HG03439 (cell line): ENCODE data around the gene DNAJC3.
A peak's percentile ranks its signal among the peaks of the same experiment; 100 is the strongest.
"Not testable (repeated sequence)": the region's sequence is repeated elsewhere in the genome, so short reads cannot be mapped to it uniquely, and the experiment has no call there.

Source experiments
- ATAC-seq: cut with Tn5 transposase; IDR thresholded peaks from one replicate; pipeline ENCODE4 v1.9.1; 2021; ENCODE audit warnings: mild to moderate bottlenecking, moderate library complexity; ENCODE audit not compliant: unreplicated experiment

Gene DNAJC3

DNA sequence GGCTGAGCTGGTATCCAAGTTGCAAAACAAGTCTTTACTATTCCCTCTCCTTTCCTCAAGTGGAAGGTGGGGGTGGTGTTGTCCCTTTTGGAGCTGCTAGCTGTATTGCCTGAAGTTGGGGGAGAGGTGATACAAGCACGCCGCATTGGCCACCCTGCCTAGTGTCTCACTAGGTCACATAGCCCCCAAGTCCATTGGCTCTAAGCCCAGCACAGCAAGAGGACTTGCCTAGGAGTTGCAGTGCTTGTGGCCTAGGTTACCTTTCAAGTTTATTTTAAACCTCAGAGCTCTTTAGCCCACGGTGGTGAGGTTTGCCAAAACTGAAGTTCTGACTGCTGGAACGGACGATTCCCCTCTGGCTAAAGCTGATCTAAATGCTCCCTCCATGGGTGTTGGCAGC is 5.3 kb upstream of the DNAJC3 start:
- no peak for ATAC-seq

DNA sequence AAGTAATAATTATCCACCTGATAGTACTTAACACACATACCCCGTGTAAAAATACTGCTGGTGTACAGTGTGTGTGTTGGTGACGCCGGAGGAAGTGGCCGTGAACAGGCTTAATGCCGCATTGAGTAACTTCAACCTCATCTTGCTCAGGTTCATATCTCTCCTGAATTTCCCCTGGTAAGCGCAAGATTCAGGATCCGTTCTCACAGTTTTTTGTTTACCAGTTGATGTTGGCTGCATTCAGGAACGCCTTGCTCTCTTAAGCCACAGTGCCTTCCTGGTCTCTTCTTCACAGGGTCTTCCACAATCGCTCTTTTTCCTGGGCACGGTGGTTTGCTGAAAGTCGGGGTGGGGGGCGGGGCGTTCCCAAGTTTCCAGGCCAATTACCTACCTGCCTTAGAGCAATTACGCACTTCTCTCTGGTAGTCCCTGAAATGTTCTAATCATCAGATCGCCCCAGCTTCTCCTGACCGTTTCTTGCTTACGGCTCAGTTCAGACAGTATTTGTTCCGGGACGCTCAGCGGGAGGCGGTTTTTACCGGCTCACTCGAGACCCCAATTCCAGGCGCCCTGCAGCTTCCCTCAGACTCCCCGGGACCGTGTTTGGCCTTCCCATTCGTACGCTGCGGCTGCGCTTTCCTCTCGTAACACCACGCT is 706 bp upstream of the DNAJC3 start:
- peak; percentile 12 for ATAC-seq

DNA sequence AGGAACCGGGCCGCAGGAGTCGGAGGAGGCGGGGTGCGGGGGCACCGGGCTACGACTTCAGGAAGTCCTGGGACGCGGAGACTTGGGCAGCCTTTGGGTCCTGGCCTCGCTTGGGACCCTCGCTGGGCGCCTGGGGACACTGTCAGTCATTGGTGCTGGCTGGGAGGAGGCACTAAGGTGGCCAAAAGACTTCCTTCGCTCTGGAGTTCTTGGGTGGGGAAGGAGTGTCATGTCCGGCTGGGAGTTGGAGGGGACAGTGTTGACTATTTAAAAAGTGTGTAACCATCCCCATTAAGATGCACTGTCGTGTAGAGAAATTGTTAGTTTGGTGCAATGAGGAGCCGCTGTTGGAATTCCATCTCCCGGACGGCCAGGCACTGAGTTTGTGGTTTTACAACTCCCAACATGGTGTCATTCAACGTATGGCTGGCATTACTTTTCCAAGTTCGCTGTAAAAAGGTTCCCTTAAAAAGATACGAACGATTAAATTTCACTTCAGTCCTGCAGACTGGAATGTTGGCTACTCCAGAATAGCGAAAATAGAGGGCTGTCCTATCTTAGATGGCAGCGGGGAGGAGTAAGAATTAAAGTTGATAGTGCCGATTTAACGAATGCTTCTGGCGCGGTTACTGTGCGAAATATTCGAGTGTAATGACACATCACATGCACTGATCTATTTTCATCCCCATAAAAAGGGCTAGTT is 776 bp downstream of the DNAJC3 start:
- no peak for ATAC-seq

DNA sequence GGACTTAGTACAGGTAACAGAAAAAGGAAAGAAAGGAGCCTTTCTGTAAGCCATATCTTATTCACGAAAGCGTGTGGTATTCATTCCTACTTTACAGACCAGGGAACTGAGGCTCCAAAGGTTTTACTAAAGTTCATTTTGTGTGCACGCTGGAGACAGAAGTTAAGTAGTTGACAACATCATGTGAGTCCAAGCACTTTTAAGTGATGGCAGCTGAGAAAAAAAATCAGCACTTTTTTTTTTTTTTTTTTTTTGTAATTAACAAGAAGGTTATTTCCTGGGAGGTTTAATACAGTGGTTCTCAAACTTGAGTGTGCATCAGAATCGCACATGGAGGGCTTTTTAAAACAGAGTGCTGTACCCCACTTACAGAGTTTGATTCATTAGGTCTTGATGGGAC is 2.0 kb downstream of the DNAJC3 start:
- ATAC-seq: no peak

DNA sequence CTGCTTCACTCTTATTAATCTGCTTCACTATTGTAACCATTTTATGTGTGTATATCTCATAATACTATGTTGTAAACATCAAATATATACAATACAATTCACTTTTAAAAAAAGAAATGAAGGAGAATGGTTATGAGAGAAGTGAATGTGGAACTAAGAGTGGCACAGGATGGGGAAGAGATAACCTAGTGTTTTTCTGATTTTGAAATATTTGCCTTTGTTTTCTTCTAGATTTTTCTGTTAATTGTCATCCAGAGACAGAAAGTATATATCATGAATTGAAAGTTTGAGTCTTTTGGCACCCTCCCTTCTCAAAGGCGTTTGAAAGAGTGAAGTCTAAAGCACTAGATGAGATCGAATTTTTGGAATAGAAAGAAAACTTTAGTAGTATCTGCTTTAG is 2.8 kb downstream of the DNAJC3 start:
- no peak for ATAC-seq

DNA sequence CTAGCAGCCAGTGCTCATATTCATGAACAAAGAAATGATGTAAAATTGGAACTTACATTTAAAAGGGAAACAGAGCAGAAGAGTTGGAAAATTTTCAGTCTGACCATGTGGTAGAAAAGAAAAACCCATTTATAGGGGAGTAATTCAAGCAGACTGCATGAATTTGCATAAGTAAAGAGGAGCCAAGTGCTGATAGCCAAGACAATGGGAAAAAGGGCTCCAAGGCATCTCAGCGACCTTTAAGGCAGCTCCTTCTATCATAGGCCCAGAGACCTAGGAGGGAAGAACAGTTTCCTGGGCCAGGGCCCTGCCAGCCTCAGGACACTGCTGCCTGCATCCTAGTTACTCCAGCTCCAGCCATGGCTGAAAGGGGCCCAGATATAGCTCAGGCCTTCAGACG is 7.5 kb downstream of the DNAJC3 start:
- no peak for ATAC-seq

DNA sequence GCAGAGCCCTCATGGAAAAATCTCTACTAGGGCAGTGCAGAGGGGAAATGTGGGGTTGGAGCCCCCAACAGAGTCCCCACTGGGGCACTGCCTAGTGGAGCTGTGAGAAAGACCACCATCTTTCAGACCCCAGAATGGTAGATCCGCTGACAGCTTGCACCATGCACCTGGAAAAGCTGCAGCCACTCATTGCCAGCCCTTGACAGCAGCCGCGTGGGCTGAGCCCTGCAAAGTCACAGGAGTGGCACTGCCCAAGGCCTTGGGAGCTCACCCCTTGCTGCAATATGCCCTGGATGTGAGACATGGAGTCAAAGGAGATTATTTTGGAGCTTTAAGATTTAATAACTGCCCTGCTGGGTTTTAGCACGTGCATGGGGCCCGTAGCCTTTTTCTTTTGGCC is 8.0 kb downstream of the DNAJC3 start:
- ATAC-seq: not testable (repeated sequence)

DNA sequence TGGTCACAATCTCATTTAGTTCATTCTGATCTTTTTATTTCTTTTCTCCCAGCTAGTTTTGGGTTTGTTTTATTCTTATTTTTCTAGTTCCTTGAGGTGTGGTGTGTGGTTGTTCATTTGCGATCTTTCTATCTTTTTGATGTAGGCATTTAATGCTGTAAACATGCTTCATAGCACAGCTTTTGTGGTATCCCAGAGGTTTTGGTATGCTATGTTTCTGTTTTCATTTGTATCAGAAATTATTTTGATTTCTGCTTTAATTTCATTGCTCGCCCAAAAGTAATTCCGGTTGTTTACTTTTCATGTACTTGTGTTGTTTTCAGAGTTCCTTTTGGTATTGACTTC is 12.6 kb downstream of the DNAJC3 start:
- ATAC-seq: no peak

DNA sequence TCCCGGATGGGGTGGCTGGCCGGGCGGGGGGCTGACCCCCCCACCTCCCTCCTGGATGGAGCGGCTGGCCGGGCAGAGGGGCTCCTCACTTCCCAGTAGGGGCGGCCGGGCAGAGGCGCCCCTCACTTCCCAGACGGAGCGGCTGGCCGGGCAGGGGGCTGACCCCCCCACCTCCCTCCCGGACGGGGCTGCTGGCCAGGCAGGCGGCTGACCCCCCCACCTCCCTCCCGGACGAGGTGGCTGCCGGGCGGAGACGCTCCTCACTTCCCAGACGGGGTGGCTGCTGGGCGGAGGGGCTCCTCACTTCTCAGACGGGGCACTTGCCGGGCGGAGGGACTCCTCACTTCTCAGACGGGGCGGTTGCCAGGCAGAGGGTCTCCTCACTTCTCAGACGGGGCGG is 14.0 kb downstream of the DNAJC3 start:
- not testable (repeated sequence) for ATAC-seq

DNA sequence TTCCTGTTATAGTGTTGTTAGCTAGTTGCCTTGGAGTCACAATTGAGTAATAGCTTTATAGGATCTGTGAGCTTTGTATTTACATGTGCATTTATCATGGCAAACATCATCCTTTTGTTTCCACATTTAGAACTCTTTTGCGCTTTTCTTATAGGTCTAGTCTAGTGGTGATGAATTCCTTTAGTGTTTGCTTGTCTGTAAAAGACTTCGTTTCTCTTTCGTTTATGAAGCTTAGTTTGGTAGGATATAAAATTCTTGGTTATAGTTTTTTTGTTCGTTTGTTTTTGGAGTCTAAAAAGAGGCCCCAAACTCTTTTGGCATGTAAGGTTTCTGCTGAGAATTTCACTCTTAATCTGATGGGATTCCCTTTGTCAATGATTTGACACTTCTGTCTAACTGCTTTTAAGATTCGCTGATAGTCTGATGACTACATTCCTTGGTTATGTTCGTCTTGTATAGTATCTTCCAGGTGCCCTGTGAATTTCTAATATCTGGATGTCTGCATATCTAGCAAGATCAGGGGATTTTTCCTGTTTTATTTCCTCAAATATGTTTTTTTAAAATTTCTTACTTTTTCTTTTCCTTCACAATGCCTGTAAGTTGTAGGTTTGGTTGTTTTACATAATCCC is 20.2 kb downstream of the DNAJC3 start:
- ATAC-seq: no peak

DNA sequence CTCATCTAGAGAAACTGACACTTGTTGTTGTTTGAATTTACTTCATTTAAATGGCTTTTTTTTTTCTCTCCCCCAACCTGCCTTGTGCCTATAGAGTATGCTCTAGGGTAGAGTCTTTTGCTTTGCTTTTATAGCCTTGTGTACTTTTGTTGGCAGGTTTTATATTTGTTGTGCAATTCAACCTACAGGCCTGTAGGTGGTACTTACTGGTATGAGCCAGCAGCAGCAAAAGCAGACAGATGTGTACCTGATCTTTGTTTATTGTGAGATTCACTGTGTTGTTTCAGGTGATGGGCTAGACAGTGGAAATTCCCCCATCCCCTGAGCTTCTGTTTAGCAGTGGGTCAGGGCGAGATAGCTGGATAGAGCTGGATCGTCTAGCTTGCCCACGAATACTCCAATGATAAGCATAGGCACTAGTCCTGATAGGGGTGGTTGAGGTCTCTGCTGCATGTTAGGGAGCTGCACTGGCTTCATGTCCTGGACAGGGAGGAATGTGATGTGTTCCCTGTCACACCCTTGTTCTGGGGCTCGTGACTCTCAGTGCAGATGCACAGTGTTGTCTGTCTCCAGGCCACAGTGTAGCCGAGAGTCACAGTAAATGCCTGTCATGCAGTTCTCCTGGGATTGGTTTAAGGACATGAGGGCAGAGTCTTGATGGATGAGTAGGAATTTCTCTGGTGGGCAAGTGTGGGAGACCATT is 21.3 kb downstream of the DNAJC3 start:
- ATAC-seq: no peak

DNA sequence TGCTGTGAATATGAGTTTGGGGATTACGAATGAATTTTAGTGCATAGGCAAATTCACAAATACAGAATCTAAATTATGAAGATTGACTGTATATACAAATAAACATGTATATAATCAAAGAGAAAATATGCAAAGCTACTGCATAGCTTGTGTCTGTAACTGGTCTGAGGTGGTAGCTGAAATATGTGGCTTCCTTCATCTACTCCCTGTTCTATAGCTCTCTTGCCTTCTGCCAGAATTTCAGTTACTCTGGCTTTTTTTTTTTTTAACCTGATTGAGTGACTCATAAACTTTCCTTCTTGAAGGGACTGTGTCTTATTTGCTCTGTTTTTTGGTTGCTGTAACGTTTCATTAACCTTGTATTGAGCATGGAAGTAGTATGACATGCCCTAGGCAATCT is 26.6 kb downstream of the DNAJC3 start:
- ATAC-seq: no peak

DNA sequence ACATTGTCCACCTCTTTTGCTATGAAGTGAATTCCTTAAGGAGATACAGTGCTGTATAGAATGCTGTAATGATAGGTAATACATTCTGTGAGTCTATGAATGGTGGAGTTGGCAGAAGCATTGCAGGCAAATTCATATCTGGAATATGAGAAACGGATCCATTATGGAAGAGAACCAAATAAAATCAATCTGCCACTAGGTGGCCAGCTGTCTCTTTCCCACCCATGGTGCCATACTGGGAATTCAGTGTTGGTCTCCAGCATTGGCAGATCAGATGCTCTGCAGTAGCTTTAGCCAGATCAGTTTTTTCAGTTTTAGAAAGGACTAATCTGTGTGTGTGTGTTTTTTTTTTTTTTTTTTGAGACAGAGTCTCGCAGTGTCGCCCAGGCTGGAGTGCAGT is 27.6 kb downstream of the DNAJC3 start:
- ATAC-seq: no peak

DNA sequence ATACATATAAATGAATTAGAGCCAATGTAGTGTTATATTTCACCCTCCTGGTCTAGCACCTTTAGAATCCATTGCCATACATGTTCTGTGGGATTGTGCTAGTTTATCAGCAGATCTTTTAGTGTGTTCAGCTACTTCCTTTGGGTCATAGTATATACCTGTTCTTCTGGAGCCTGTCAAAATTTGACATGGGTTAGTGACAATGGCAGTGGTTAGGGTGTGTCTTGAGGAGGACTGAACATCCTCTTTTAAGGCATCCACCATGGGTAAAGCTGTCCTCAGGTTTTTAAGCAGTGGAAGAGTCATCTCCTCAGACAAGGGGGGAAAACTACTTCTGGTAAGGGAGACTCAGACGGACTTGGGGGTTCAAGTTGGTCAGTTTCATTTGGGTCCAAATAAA is 29.4 kb downstream of the DNAJC3 start:
- no peak for ATAC-seq

DNA sequence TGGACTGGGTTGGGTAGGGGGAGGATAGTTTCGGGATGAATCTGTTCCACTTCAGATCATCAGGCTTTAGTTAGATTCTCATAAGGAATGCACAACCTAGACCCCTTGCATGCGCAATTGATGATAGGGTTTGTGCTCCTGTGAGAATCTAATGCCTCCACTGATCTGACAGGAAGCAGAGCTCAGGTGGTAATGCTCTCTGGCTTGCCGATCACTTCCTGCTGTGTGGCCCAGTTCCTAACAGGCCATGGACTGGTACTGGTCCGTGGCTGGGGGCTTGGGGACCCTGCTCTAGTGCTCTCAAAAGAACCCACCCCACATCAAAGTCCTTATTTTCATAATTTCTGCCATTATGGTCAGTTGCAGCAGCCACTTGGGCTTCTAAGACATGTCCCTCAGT is 30.1 kb downstream of the DNAJC3 start:
- ATAC-seq: no peak

DNA sequence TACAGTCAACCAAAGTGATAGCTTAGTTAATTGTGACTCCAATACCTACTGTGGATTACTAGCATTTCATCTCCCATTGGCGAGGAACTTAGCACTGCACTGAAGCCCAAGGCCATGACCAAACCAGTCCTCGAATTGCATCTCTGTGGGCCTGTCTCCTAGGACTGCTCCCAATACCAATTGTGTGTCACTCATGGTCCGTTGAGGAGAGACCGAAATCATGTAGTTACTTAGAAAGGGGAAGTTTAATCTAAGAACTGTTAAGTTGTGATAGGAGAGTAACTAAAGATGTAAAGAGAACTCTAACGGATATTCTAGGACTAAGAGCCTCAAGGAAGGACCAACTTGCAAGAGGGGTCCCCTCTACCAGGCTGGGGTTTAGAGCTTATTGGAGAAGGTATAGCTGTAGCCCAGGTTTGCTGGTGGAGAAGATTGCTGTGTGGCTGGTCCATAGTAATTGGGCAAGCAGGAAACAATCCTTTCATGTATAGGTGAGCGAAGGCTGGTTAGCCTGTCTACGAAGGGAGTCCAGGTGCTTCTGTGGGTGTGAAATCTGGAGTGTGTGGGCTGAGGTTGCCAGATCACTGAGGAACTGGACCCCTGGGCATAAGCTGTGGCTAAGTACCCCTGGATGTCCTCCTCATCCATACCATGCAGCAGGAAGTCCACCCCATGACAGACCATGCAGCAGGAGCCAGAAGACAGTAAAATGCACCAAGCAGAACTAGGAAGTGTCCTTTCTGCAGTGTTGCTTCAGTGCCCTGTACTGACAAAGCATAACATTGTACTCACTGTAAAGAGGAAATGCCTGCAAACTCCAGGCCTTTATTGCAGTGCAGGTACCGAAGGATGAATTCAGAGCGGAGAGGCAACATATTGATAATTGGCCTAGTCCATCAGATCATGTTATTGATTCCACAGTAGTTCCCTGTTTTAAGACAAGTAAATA is 30.8 kb downstream of the DNAJC3 start:
- no peak for ATAC-seq

DNA sequence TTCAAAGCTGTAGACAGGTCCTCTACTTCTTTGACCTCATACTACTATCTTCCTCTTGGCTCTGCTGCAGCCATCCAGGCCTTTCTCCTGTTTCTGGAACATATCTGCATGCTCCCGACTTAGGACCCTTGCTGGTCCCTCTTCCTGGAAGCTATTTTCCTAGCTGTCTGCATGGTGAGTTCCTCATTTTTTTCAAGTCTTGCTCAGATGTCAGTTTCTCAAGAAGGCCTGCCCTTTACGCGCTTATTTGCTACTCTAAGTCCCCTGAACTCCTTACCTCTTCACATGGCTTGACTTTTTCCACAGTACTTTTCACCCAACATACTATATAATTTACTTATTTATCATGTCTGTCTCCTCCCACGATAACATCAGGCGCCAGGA is 31.4 kb downstream of the DNAJC3 start:
- no peak for ATAC-seq

DNA sequence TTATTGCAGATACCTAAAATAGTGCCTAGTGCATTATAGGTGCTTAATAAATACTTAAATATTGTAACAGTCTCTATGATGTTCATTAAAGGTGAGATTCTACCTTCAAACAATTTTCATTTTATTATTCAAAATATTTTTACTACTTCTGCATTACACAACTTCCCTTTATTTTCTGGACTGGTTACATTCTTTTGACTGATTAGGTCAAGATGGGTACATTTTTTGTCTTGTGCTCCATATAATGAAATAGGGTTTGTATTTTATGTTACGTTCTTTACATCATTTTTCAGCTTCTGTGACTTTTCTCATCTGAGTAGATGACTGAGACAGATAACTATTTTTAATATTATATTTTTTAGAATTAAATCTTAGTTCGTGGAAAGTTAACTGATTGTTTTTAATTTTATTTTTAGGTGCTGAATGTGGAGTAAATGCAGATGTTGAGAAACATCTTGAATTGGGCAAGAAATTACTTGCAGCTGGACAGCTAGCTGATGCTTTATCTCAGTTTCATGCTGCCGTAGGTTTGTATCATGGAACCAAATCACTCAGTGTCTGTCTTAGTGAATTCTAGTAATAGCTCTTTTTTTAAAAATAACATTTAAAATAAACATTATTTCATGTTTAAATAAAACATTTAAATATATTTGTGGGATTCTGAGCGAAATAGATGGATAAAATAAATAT is 32.0 kb downstream of the DNAJC3 start:
- no peak for ATAC-seq

DNA sequence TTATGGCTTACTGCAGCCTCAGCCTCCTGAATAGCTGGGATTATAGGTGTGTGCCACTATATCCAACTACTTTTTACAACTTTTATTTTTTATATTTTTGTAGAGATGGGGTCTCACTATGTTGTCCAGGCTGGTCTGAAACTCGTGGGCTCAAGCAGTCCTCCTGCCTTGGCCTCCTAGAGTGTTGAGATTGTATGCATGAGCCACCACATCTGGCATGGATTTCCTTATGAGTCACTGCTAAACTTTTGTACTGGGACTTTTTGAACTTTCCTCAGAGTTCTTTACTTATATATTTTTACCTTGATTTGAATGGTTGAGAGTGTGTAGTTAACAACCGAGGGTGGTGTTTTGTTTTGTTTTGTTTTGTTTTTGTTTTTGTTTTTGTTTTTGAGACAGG is 33.4 kb downstream of the DNAJC3 start:
- ATAC-seq: no peak

DNA sequence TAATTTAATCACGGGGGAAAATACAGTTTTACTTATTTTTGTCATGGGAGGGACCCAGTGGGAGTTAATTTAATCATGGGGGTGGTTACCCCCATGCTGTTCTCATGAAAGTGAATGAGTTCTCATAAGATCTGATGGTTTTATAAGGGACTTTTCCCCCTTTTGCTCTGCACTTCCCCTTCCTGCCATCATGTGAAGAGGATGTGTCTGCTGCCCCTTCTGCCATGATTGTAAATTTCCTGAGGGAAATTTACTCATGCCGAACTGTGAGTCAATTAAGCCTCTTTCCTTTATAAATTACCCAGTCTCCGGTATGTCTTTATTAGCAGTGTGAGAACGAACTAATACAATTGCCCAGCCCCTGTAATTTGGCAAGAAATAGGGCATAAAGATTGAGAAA is 35.9 kb downstream of the DNAJC3 start:
- not testable (repeated sequence) for ATAC-seq
